HepG2 (cell line): ENCODE data around the gene PRR15L. TPM values are rescaled to one million over a fixed set of nuclear protein-coding genes. Genes with fewer than 3 reads are reported as not detected.

Experiments
- AGO1 ChIP-seq: fragments of 200-400 bp; formaldehyde crosslinking; IDR thresholded peaks from 2 replicates; pipeline ENCODE4 v1.6.1; 2017; ENCODE audit warnings: mild to moderate bottlenecking, low read depth, low read length, moderate library complexity; ENCODE audit not compliant: poor library complexity, severe bottlenecking
- BHLHE40 ChIP-seq: IDR thresholded peaks from 2 replicates; pipeline ENCODE4 v1.6.1; 2011; ENCODE audit warnings: low read length, improper control_type of control experiment
- GZF1 ChIP-seq: sonication (generic); formaldehyde crosslinking; IDR thresholded peaks from 2 replicates; pipeline ENCODE4 v1.5.1; 2020; ENCODE audit warnings: mild to moderate bottlenecking, missing genetic modification reagents
- HBP1 ChIP-seq: IDR thresholded peaks from 2 replicates; pipeline ENCODE4 v1.6.1; 2016; ENCODE audit warnings: low read depth, control low read depth
- HNRNPH1 ChIP-seq: fragments of 200-400 bp; formaldehyde crosslinking; optimal IDR thresholded peaks from 2 replicates; pipeline ENCODE3; 2017; ENCODE audit warnings: mild to moderate bottlenecking, low read depth, low read length
- IRF2 ChIP-seq: IDR thresholded peaks from 2 replicates; pipeline ENCODE4 v1.6.1; 2018; ENCODE audit warnings: missing genetic modification reagents, missing compliant biosample characterization
- JARID2 ChIP-seq: sonication (generic); formaldehyde crosslinking; IDR thresholded peaks from 2 replicates; pipeline ENCODE4 v1.8.1; 2023; ENCODE audit warnings: missing genetic modification reagents, inconsistent platforms; ENCODE audit not compliant: insufficient replicate concordance
- MXD3 ChIP-seq: IDR thresholded peaks from 2 replicates; pipeline ENCODE4 v1.6.1; 2016; ENCODE audit warnings: mild to moderate bottlenecking, missing biosample characterization, missing genetic modification reagents
- NR3C1 ChIP-seq: sonication (generic); formaldehyde crosslinking; IDR thresholded peaks from 2 replicates; pipeline ENCODE4 v1.4.0; 2020; ENCODE audit warnings: missing genetic modification reagents
- POGZ ChIP-seq: sonication (generic); formaldehyde crosslinking; IDR thresholded peaks from 2 replicates; pipeline ENCODE4 v1.4.0; 2020; ENCODE audit warnings: mild to moderate bottlenecking, missing genetic modification reagents
- PRDM4 ChIP-seq: sonication (generic); formaldehyde crosslinking; IDR thresholded peaks from 2 replicates; pipeline ENCODE4 v1.9.0; 2021; ENCODE audit warnings: missing genetic modification reagents, borderline replicate concordance
- ZBTB33 ChIP-seq: sonication (generic); formaldehyde crosslinking; IDR thresholded peaks from 2 replicates; pipeline ENCODE4 v1.4.0; 2020; ENCODE audit warnings: missing genetic modification reagents
- ZBTB34 ChIP-seq: sonication (generic); formaldehyde crosslinking; IDR thresholded peaks from 2 replicates; pipeline ENCODE4 v1.8.0; 2022; ENCODE audit warnings: mild to moderate bottlenecking, missing genetic modification reagents
- ZC3H13 ChIP-seq: sonication (generic); formaldehyde crosslinking; IDR thresholded peaks from 2 replicates; pipeline ENCODE4 v1.8.1; 2023; ENCODE audit warnings: mild to moderate bottlenecking, missing genetic modification reagents, moderate library complexity
- ZNF547 ChIP-seq: sonication (generic); formaldehyde crosslinking; IDR thresholded peaks from 2 replicates; pipeline ENCODE4 v1.5.1; 2020; ENCODE audit warnings: mild to moderate bottlenecking, missing genetic modification reagents
- ZNF605 ChIP-seq: sonication (generic); formaldehyde crosslinking; IDR thresholded peaks from 2 replicates; pipeline ENCODE4 v1.8.0; 2022; ENCODE audit warnings: mild to moderate bottlenecking, missing genetic modification reagents
- ZNF644 ChIP-seq: IDR thresholded peaks from 2 replicates; pipeline ENCODE4 v1.6.1; 2016; ENCODE audit warnings: low read depth
- ZSCAN9 ChIP-seq: IDR thresholded peaks from 2 replicates; pipeline ENCODE4 v1.6.1; 2016; ENCODE audit warnings: borderline replicate concordance
- polyA plus RNA-seq, 8 experiments: library from polyadenylated mRNA; depleted of rRNA in 3 of 8; stranded (reverse) in 7 of 8; unstranded in 1 of 8; fragments of >200 nt; fragmentation: Illumina TruSeq in 4 of 8; extraction: Trizol in 4 of 8; gene quantifications; 2 replicates each; pipeline versions ENCODE4 v1.2.1 to v1.2.3, GENCODE V29; 2011 to 2016; ENCODE audit warnings: low read depth in 4 of 8, missing spikeins in 1 of 8, mixed read lengths in 1 of 8; ENCODE audit not compliant: insufficient read depth in 1 of 8
- total RNA-seq, 5 experiments: library from RNA; depleted of rRNA; stranded (reverse); fragments of >200 nt; fragmentation: Illumina TruSeq; extraction: Trizol; gene quantifications; 2 replicates each; pipeline ENCODE4 v1.2.3, GENCODE V29; 2016; ENCODE audit warnings: low read depth in 1 of 5

The PRR15L gene
- total and polyA plus RNA-seq, 2 of the 13 experiments (the other 11 are each of a cell fraction or from before 2014, with no cell fraction given), result 0.44 to 2.0 TPM

- TF ChIP-seq PRDM4 (no peak), GZF1 (CRISPR knock-in tag) (no peak), HNRNPH1 (no peak), ZNF547 (peak; percentile 80; the same call in 1 of the 2 replicates), NR3C1 (no peak), ZC3H13 (CRISPR knock-in tag) (no peak), ZBTB33 (CRISPR knock-in tag) (0 out of 2 replicates have a peak, but pooled peaks have one; percentile 11), AGO1 (peak; percentile 43), ZNF605 (peak; percentile 97), JARID2 (CRISPR knock-in tag) (no peak), ZBTB34 (CRISPR knock-in tag) (no peak), BHLHE40 (no peak), POGZ (CRISPR knock-in tag) (no peak; the same call in 1 of the 2 replicates), MXD3 (no peak), IRF2 (CRISPR knock-in tag) (peak; percentile 14; the same call in 1 of the 2 replicates), ZSCAN9 (CRISPR knock-in tag) (no peak; the same call in 1 of the 2 replicates), HBP1 (CRISPR knock-in tag) (peak; percentile 40; the same call in 1 of the 2 replicates), ZNF644 (CRISPR knock-in tag) (no peak; the same call in 1 of the 2 replicates)
Observed at GRCh38 chr17:47949197-47949759, 8.4 kb downstream of the PRR15L start (continued).
